GM12892 (cell line): ENCODE data around the gene A2ML1.
"Not testable (repeated sequence)": the region's sequence is repeated elsewhere in the genome, so short reads cannot be mapped to it uniquely, and the experiment has no call there.

Experiments used
- POLR2A ChIP-seq: IDR thresholded peaks from 2 replicates; pipeline ENCODE4 v1.6.1; 2011; ENCODE audit warnings: low read depth, low read length, control low read depth
- POLR2AphosphoS5 ChIP-seq: IDR thresholded peaks from 2 replicates; pipeline ENCODE4 v1.6.1; 2011; ENCODE audit warnings: low read depth, low read length, control low read depth
- TAF1 ChIP-seq: IDR thresholded peaks from 2 replicates; pipeline ENCODE4 v1.6.1; 2011; ENCODE audit warnings: low read depth, mild to moderate bottlenecking, control low read depth, low read length, borderline replicate concordance

DNA sequence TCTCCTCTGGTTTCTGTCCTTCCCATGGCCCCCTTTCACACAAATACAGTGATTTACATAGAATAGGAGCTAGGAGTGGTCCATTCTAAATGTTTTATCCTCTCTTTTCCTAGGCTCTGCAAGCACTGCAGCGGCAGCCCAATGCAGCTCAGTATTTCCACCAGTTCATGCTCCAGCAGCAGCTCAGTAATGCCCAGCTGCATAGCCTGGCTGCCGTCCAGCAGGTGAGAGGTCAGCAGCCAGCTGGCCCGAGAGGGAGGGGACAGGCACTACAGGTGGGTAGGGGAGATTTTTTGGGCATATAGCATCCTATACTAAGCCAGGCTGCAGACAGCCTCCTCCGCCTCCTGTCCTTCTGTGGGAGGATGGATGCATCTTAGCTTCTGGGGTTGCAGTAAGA lies 97.2 kb downstream of the A2ML1 start:
- not testable (repeated sequence) for TF ChIP-seq TAF1, POLR2A, POLR2AphosphoS5
